ENCODE data around the gene SRGAP3.
"Not testable (repeated sequence)": the region's sequence is repeated elsewhere in the genome, so short reads cannot be mapped to it uniquely, and the experiment has no call there.

GRCh38 chr3:9281533-9281932 is 32.1 kb upstream of the SRGAP3 start:
- TF ChIP-seq CTCF (IDR thresholded peaks at IDR 0.05; ENCODE audit: poor library complexity); EZH2 (IDR thresholded peaks at IDR 0.05; ENCODE audit: borderline replicate concordance): not testable (repeated sequence)

All from hepatocyte (in vitro differentiated cells).